Measurements from ENCODE around the gene PRR29.

The PRR29 gene

DNA sequence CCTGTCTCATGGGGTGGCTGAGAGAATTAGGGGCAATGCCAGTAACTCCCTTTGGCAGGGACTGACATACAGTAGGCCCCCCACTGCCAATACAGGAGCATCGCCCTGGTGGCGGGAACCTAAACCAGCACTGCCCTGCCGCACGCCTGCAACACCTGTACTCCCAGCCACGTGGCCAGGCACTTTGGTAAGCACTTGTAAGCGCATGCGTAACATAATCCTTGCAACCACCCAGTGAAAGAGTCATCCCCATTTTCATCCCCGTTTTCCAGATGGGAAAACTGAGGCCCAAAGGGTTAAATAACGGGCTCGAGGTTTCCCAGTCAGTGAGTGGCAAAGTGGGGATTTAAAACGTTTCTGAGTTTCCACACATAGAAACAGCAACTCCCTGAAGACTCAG is 42.9 kb upstream of the PRR29 start:
- DNase-seq = no peak
- intact Hi-C loops (cut with DNase I; ENCODE audit: low total_unique reads) = no loop called here
- no peaks in the 10 kb centered on the region for H3K4me1 ChIP-seq
- H3K4me3 ChIP-seq = no peak overlapping the region
- no peaks in the 10 kb centered on the region for H3K9me3 ChIP-seq
- H3K27me3 ChIP-seq = peaks cover 0 to 29% of the 10 kb centered on the region in 2 donors
- TF ChIP-seq, protein P1, sequence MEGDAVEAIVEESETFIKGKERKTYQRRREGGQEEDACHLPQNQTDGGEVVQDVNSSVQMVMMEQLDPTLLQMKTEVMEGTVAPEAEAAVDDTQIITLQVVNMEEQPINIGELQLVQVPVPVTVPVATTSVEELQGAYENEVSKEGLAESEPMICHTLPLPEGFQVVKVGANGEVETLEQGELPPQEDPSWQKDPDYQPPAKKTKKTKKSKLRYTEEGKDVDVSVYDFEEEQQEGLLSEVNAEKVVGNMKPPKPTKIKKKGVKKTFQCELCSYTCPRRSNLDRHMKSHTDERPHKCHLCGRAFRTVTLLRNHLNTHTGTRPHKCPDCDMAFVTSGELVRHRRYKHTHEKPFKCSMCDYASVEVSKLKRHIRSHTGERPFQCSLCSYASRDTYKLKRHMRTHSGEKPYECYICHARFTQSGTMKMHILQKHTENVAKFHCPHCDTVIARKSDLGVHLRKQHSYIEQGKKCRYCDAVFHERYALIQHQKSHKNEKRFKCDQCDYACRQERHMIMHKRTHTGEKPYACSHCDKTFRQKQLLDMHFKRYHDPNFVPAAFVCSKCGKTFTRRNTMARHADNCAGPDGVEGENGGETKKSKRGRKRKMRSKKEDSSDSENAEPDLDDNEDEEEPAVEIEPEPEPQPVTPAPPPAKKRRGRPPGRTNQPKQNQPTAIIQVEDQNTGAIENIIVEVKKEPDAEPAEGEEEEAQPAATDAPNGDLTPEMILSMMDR (IDR thresholded peaks at IDR 0.05) = no peak
- no peaks in the 10 kb centered on the region for H3K36me3 ChIP-seq
- H3K27ac ChIP-seq = no peak overlapping the region

DNA sequence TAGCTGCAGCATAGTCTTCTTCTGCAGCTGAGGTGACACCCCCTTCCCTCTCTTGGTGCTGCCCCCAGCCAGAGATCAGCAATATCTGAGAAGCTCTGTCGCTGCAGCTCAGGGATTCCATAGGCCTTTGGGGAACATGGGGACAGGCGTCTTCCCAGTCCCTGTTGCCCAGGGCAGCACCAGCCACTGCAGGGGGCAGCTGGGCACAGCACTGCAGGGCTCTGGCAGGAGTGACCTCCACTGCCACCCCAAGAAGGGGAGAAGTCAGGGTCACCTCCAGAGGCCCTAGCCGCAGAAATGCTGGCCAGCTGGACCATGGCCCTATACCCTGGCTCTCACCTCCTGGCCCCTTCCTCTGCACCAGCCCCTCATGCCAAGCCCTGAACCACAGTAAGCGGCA is 42.4 kb upstream of the PRR29 start:
- no peaks in the 10 kb centered on the region for H3K9me3 ChIP-seq
- H3K27me3 ChIP-seq = peaks cover 0 to 27% of the 10 kb centered on the region in 2 donors
- TF ChIP-seq, protein P1 (IDR thresholded peaks at IDR 0.05) = no peak
- H3K36me3 ChIP-seq = no peaks in the 10 kb centered on the region
- no peak for DNase-seq
- no peaks in the 10 kb centered on the region for H3K4me1 ChIP-seq
- intact Hi-C loops (cut with DNase I; ENCODE audit: low total_unique reads) = no loop called here
- H3K4me3 ChIP-seq = no peak overlapping the region
- H3K27ac ChIP-seq = no peak overlapping the region

DNA sequence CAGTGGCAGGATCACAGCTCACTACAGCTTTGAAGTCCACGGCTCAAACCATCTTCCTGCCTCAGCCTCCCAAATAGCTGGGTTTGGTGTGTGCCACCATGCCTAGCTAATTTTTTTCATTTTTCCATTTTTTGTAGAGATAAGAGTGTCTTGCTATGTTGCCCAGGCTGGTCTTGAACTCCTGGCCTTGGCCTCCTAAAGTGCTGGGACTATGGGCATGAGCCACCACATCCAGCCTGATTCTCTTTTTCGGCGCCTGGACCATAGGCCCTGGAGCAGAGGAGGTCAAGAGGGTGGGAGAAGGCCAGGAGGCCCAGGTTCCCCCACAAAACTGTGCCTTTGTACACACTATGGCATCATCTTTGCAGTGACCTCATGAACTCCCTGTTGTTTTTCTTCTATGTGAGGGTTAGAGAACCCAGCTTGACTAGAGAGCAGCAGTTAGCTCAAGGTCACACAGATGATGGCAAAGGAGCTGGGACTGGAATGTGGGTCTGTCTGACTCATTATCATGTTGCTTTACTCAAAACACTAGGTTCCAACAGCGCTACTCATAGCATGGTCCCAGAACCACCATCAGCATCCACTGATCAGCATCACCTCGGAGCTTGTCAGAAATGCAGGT is 41.7 kb upstream of the PRR29 start:
- TF ChIP-seq, protein P1 (IDR thresholded peaks at IDR 0.05) = no peak
- DNase-seq = no peak
- Histone ChIP-seq H3K36me3 (no peaks in the 10 kb centered on the region), H3K9me3 (no peaks in the 10 kb centered on the region), H3K27ac (no peak overlapping the region), H3K4me3 (no peak overlapping the region), H3K27me3 (peaks cover 0 to 26% of the 10 kb centered on the region in 2 donors), H3K4me1 (peaks cover 0 to 3% (median 3%) of the 10 kb centered on the region in 4 donors)
- intact Hi-C loops (cut with DNase I; ENCODE audit: low total_unique reads) = no loop called here

DNA sequence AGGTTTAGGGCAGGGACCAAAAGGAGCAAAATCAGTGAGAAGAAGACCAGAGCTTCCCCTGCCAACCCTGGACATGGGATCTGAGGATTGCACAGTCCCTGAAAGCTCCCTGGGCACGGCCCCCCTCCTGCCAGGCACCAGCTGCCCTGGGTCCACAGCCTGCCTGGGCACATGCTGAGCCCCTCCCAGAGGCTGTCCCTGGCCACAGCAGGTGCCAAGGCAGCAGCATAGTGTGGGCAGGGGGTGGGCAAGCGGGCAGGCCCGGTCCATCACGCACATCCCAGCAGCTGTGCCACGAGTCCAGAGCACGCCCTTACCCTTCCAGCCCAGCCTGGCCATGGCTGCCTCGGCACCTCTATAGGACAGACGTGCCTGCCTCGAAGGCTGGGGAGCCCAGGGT is 38.1 kb upstream of the PRR29 start:
- DNase-seq = no peak
- intact Hi-C loops (cut with DNase I; ENCODE audit: low total_unique reads) = no loop called here

DNA sequence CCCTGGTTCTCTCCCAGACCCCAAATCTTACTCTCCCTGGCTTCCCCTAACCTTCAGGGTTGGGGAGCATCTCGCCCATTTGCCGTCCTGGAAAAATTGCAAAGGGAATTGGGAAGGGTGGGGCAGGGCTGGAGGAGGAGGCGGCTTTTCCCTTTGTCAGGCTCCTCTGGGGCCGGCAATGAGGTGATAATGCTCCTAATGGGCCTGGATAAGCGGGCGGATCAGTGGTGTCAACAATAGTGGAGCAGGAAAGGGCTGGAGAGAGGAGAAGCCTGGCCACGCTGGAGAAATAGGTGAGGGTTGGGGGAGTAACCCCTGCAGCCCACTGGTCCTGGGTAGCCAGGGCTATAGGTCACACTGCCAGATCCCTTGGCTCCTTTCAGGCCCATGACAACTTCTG is 37.7 kb upstream of the PRR29 start:
- DNase-seq = no peak
- H3K4me3 ChIP-seq = no peak overlapping the region
- TF ChIP-seq, protein P1 (IDR thresholded peaks at IDR 0.05) = no peak
- peaks cover 0 to 10% (median 6%) of the 10 kb centered on the region in 4 donors for H3K4me1 ChIP-seq
- no peaks in the 10 kb centered on the region for H3K36me3 ChIP-seq
- peaks cover 0 to 13% of the 10 kb centered on the region in 2 donors for H3K27me3 ChIP-seq
- intact Hi-C loops (cut with DNase I; ENCODE audit: low total_unique reads) = no loop called here
- H3K27ac ChIP-seq = no peak overlapping the region
- no peaks in the 10 kb centered on the region for H3K9me3 ChIP-seq

More for the DNA sequence above, 38.1 kb upstream of the PRR29 start:
- Histone ChIP-seq H3K27ac (no peak overlapping the region), H3K36me3 (no peaks in the 10 kb centered on the region), H3K4me1 (peaks cover 0 to 10% (median 6%) of the 10 kb centered on the region in 4 donors), H3K9me3 (no peaks in the 10 kb centered on the region), H3K27me3 (peaks cover 0 to 13% of the 10 kb centered on the region in 2 donors), H3K4me3 (no peak overlapping the region)
- TF ChIP-seq, protein P1 (IDR thresholded peaks at IDR 0.05) = no peak
